Renal cortical epithelial cell (primary cell): Measurements from ENCODE around the gene AGTRAP. TPM values are rescaled to one million over a fixed set of nuclear protein-coding genes. Genes with fewer than 3 reads are reported as not detected.

Experiments used
- DNase-seq: peaks from one replicate; pipeline ENCODE4 v3.0.0-alpha.2; 2011; ENCODE audit warnings: low read depth
- total RNA-seq: library from RNA; depleted of rRNA; stranded (reverse); fragments of >200 nt; gene quantifications from 2 replicates; pipeline ENCODE4 v1.2.3, GENCODE V29; 2014

Gene AGTRAP
- total RNA-seq, 1 donor from 2014 or later, result 66.0 TPM

DNA sequence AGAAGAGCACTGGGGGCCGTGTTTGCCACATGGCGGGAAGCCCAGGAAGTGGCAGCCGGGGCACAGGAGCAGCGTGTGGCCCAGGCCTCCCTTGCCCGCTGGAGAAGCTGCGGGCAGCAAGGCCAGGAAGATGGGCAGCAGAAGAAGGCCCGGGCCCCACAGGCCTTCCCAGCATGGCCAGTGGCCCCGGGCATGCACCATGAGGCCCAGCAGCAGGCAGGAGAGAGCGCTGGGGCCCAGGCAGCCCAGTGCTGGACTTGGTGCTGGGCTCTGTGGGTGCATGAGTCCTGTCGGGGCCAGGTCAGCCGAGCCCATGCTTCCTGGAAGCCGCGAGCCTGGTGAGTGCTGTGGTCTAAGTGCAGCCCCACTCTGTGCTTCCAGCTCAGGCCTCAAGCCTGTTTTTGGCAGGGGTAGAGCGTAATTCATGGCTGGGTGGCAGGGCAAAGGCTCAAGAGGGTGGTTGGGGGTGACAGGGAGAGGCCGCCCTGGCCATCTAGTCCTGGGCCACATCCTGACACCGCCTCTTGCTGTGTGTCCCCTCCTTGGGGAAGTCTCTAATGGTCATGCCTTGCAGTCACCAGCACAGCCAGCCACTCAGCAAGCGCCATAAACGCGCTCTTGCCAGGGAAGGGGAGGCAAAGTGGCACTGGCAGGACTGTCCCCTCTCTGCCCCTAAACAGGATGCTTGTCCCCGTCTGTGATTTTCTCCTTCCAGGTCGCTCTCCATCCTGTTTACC, 48.5 kb downstream of the AGTRAP start:
- no peak for DNase-seq

DNA sequence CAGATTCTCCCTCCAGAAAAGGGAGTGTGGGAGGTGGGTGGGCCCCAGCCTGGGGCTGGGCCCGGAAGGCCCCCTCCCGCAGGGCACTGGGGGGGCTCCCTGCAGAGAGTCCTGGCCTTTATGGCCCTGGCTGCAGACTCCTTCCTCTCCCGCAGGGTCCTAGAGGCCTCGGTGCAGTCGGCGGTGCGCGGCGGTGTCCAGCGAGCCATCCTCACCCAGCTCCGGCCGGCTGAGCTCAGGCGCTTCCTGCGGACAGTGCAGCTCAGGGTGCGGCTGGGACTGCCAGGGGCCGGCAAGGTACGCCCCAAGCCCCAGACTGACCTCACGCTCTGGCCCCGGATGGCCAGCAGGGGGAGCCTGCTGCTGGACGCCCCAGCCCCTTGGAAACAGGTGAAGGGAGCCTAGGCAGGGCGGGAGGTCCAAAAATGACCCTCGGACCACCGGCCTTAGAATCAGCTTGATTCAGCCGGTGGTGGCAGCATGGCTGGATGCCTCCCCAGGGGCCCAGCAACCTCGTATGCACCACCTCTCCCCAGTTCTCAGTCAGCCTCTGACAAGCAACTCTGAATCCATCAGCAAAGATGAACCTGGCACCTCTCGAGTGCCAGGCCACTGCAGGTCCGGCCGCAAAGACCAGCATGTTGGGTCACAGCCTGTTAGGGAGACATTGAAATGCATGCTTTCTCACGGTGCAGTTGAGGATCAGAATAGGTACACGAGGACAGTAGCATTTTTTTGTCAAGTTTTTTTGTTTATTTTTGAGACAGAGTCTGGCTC, 49.2 kb downstream of the AGTRAP start:
- DNase-seq, result no peak

DNA sequence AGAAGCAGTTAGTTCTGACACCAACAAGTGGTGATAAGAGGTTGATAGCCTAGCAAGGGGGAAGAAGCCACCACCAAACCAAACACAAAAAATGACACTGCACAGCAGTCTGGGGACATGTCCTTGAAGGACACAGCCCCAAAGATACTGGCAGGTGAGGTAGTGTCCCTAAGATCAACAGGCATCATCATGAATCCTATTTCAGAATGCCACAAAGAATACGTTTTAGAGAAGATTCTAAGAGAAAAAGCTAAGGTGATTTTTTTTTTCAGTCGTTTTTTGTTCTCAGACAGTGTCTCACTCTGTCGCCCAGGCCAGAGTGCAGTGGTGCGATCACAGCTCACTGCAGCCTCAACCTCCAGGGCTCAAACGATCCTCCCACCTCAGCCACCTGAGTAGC, 50.2 kb downstream of the AGTRAP start:
- no peak for DNase-seq

DNA sequence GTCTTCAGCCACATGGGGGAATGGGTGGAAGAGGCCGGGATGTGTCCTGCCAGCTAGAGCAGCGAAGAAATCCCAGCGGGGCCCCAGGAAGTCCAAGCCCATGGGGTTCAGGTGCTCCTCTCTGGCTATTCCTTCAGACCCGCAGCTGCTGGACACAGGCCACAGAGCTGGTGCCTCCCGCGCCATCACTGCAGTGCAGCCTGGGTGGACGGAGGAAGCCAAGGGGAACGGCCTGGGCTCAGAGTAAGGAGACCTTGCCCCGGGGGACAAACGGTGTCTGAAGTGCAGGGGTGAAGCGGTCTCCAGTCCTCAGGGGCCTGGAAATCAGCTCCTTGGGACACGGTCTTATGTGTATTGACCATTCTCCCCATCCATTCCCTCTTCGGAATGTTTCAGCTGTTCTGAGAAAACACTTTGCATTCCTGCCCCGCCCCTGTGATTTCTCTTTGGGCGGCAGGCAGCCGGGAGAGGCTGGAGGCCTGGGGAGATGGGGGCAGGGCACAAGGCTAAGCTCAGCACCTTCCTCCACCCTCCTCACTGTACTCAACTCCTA, 51.4 kb downstream of the AGTRAP start:
- peak; percentile 77 for DNase-seq

DNA sequence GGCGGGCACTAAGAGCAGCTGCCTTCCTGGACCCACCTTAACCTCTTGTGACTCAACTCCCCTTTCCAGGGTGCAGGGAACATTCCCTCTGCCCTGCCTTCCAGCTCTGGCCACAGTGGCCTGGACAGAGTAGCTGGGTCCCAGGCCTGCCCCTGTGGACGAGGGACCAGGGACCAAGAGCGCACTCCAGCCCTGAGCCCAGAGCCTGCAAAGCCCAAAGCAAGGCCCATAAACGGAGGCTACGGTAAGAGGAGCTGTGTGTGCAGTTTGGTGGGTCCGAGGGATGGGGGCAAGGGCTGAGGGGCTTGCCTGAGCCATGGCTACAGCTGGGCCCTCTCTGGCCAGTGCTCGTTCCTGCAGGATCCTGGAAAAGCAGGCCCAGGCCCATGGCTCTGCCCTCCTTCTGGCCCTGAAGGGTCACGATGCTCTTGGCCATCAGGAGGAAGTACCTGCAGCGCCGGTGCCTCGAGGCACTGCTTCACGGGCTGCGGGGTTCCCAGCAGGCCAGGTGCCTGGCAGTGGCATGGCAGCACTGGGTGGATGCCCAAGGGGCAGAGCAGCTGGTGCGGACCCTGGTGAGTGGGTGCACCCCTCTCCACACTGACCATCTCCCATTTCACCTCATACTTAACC, 52.0 kb downstream of the AGTRAP start:
- DNase-seq, result no peak

DNA sequence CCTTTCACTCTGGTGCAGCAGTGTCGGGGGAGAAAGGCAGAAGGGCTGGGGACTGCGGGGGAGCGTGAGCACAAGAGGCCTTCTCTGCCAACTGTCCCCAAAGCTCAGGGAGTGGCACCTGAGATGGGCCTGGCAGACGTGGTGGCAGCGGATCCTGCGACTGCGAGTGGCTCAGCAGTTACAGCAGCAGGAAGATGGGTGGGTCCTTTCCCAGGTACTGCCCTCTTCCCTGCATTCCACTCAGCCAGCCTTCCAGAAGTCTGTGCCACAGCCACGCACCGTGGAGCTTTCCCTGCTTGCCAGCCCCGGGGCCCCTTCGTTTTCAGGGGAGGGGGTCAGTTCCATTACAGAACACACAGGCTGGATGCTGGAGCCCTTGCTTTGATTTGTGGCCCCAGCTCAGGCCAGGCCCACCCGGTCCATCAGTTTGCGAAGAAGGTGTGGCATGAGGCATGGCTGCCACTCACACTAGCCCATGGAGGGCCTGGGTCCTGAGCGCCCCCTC, 52.7 kb downstream of the AGTRAP start:
- no peak for DNase-seq

DNA sequence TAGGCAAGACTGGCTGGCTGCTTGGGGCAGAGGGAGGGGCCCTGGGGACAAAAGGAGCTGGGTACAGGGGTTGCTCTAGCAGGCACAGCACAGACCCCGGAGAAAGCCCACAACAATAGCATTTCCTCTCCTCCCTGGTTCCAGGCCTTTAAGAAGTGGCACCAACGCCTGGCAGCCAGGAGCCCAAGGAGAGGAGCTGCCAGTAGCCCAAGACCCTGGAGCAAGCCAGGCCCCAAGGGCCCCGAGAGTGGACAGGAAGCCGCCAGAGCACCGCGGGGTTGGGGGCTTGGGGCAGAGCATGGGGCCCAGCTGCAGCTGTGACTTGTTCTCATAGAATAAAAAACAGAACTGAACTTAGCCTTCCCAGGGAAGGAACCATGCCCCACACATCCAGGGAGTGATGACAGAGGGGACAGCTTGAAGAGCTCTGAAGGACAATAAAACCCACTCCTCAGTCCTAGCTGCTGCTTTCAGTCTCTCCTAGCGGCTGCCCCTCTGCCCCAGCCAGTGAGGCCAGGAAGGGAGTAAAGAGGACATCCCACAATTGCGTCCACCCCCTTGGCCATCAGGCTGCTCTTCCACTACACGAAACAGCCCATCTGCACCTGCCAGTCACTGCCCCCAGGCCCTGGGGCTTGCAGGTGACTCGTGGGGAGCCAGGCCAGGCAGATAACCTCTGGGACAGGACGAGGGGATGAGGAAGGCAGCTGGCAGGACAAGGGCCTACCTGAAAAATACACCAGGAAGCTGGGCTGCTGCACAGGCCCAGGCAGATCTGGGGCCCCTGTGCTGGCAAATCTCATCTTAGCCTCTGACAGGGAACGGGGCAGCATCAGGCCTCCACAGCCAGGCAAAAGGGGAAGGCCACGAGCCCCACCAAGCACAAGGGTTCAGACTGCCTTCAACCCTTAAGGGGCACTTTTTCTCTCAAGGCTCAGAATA, 53.5 kb downstream of the AGTRAP start:
- DNase-seq, result no peak

DNA sequence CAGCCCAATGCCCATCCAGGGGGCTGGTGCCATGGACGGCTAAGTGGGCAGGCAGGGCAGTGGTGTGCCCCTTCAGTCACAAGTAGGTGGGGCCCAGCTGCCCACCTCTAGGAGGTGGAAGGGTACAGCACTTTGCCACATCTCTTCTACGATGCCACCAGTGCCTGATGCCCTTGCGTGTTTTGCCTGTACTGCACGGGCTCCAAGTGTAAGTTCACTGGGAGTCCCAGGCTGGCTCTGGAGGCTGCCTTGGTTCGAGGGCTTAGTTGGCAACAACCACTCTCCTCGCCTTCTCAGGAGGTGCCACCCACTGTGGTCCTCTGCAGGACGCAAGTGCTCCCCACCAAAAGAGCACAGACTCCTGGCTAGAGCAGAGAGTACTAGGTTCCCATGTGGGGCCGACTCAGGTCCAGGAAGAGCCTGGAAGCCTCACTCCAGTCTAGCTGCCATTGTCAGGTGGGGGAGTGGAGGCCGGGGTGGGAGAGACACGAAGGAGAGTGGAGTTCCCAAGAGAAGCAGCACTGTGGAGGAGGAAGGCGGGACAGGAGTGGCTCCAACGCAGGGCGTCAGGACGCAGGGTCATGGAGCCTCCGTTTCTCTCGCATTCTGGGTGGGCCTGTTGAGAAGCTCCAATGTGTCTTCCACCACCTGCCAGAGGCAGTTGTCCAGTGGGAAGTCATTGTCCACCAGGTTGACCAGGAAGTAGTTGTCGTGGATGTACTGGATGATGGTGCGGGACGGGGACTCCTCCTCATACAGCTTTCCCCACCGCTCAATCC, 54.4 kb downstream of the AGTRAP start:
- no peak for DNase-seq

DNA sequence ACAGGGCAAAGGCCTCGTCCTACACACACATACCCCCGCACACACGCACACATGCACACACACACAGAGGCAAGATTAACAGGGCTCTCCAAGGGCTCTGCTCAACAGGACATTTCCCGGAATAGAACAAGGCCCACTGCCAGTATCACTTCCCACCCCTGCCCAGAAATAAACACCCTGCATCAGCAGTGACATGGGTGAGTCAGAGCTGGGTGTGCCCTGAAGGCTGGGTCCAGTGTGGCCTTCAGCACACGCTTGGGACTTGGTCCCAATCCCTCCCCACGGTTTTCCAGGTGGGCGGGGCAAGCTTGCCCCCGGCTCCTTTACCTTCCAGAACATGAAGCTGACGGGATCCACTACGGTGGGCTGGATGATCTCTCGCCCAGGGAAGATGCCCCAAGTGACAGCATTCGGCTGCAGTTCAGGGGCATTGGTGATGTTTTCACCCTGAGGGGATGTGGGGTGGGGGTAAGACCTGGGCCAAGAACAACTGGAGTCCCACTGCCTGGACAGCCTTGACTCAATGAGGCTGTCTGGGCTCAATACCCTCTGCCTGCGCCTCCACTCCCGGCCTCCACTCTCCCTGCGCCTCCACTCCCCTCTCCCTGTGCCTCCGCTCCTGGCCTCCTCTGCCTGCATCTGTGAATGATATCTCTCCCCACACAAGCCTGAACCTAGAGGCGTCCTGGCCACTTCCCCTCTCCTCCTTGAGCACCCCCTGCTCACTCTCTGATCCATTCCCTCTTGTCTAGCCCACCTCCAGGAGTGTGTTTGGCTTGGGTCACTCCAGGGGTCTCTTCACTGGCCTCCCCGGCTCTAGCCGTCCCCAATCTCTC, 55.2 kb downstream of the AGTRAP start:
- peak; percentile 88 for DNase-seq

DNA sequence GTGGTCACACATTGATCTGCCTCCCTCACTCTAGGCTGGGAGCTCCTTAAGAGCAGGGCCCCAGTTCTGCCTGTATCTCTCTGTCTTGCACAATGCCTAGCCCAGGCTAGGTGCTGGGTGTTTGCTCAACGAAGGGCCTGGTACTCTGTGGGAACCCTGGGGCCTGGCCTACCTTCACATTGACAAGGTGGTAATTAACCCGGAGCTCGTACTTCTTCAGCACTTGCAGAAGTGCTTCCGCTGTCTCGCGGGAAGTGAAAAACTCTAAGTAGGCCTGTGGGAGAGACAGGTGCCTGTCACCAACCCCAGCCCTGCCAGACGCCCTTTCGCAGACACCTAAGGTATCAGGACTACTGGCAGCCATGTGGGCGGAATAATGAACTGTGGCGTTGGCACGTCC, 56.2 kb downstream of the AGTRAP start:
- no peak for DNase-seq

DNA sequence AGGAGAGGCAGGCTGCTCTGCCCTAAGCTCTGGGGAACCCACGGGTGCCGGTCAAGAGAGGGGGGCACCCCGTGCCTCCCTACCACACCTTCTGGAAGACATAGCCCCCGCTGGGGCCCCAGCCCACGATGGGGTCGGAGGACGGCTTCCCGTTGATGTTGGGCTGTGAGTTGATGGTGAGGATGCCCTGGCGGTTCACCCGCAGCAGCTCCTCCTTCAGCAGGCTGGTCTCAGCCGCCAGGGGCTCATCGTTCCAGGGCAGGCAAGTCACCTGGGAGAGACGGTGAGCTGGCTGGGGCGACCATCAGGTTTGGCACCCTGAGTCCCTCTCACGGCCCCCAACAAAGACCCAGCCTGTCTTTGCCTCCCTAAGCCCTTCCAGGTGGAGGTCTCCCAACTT, 57.9 kb downstream of the AGTRAP start:
- DNase-seq, result no peak

DNA sequence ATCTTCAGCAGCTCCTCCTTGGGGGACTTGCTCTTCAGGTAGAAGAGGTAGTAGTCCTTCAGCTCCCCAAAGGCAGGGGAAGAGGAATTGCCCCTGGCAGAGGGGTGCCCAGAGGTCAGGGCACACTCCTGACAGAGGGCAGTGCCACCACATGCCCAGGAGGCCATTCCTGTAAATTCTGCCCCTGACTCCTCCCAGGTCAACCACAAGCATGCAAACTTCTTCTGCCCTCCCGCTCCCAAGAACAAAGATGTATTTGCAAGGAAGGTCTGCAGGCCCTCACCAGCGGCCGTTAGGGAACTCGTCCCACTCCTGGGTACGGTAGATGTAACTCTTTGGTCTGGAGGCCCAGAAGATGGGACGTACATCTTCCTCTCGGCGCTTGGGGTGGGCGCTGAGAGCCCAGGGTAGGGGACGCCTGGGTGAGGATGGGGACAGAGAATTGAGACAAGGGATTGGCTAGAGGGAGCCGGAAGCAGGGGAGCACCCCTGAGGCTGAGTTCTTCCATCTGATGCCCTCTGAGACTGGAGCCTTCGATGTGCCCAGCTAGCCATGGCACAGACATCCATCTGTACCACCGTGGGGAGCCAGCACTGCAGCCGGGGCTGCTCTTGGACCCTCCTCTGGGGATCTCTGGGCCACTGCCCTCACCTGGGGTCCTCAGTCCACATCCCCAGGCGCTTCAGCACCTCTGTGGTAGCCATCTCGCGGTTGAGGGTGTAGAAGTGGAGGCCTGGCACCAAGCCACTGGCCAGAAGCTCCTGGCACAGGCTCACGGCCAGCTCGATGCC, 58.7 kb downstream of the AGTRAP start:
- no peak for DNase-seq

DNA sequence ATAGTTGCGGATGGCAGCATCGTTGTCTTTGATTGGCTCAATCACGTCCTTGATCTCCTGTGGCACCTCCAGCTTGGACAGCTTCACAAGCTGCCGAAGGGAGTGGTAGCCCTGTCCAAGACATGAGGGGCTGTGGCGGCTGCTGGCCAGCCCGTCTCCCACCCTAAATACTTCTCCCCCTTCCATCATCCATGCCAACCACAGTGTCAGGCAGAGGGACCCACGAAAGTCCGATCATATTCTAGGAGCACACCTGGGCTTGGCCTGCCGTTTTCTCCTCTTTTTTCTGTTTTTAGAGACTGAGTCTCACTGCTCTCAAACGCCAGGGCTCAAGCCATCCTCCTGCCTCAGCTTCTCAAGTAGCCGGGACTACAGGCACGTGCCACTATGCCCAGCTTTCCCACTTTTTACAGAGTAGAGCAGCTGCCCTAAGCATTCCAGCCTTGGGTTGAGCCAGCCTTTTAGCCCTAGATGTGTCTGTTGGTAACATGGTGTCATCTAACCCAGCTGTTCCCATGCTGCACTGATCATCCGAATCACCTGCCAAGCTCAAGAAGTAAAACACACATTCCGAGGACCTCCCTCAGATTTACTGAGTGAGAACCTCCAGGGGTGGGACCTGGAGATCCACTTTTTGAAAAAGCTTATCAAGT, 59.4 kb downstream of the AGTRAP start:
- DNase-seq, result no peak

DNA sequence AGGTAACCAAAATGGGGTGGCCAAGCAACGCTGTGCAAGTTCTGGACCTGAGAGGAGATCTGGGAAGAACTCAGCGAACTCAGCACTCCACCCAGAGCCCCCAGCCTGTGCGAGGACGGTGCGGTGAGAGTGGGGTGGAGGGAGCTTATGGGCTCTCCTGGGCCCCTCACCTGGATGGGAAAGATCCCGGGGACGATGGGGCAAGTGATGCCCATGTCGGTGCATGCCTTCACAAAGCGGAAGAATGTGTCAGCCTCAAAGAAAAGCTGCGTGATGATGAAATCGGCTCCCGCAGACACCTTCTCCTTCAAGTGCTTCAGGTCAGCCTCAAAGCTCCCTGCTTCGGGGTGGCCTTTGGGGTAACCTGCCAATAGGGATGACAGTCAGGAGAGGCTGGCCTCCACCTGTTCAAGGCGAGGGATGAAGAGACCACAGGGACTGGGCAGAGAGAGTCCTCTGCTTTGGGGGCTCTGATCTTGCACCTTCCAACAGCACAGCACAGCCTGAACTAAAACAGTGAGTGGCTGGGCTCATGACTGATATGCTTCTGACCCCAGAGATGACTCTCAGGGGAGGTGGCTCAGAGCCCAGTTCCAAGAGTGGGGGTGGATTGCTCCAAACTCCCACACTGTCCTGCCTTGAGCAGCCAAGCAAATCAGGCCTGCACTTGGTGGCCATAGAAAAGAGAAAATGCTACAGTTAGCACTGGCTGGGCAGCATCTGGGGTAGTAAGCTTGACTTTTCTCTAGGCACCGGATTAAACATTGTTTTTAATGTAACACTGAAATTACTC, 60.3 kb downstream of the AGTRAP start:
- peak; percentile 90 for DNase-seq

DNA sequence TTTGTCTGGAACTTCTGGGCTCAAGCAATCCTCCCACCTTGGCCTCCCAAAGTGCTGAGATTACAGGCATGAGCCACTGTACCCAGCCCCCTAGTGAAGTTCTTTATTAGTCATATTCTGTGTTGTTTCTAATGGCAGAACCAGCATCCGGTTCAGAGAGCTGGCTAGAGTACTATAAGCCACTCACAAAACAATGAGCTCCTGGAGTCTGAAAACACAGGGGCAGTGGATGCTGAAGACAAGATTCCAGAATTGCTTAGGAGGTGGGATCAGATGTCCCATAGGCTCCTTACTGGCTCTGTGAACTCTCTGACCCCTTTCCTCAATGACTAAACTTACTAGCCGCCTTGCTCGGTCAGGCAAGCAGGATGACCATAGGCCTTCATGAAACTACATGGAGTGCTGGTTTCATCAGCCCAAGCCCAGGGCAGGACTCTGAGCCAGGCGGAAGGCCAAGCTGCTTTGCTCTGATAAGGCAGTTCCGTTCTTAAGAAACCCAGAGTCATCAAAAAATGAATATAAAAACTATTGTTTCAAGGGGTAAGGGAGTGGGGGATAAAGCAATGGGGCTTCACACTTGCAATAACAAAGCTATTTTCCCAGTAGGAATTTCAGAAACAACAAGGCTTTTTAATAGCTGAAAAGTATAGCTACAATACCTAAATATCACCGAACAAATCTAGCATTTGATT, 61.7 kb downstream of the AGTRAP start:
- DNase-seq, result peak; percentile 93

DNA sequence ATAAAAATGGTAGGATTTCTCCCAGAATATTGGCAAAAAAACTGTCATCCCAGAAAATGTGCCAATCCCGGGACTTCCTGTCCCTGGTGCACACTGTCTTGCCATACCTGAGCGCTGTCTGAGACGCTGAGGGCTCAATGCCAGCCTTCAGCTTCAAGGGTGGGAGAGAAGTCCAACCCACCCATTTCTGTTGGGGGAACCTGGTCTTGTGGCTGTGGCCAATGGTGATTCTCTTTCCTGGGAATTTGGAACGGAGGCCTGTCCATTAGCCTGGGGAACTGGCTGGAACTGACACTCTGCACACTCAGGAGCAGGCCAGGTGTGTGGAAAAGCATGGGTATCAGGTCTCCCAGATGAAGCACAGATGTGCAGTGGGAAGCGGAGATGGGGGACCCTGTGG, 63.2 kb downstream of the AGTRAP start:
- no peak for DNase-seq

DNA sequence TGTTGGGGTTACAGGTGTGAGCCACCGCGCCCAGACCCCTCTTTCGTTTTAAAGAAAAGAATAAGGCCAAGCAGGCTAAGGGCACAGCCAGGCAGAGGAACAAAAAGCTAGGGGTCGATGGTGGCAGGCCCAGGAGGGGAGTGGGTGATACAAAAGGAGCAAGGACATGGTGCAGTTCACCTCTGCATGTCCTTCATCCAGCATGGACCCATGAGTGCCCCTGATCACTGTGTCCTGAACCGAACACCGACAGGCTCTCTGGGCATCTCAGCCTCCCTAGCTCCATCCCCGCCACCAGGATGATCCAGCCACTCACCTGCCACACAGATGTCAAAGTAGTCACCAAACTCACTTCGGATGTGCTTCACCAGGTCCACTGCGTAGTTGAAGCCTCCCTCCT, 64.0 kb downstream of the AGTRAP start:
- no peak for DNase-seq
